Panc1 (cell line): ENCODE results near the gene TRPM1. TPM values are rescaled to one million over a fixed set of nuclear protein-coding genes. Genes with fewer than 3 reads are reported as not detected.

ENCODE experiments used
- ATAC-seq: fragments of 200-7000 bp; cut with Tn5 transposase; 2 replicates; pipeline ENCODE4 v1.9.1; 2020; ENCODE audit warnings: mild to moderate bottlenecking, moderate library complexity
- BruUV-seq: library from RNA; stranded (reverse); fragments of 400-500 nt; replicated peaks from 2 replicates; lab custom pipeline; 2021; lab: Mats Ljungman, UMichigan
- CTCF ChIA-PET: fragments of 300-600 bp; sonication (Branson Sonifier 250); formaldehyde crosslinking; loops from one replicate; lab custom pipeline; 2022; ENCODE audit warnings: antibody characterized with exemption; lab: Charles Lee
- POLR2A ChIA-PET: fragments of 300-600 bp; sonication (Branson Sonifier 250); formaldehyde crosslinking; loops from one replicate; lab custom pipeline; 2022; ENCODE audit warnings: antibody characterized with exemption; lab: Charles Lee
- DNase-seq: peaks from one replicate; pipeline ENCODE4 v3.0.0-alpha.2; 2010; ENCODE audit warnings: low read depth, low spot score
- H3K27ac ChIP-seq: 2 replicates; pipeline ENCODE4 v1.5.1; 2011; ENCODE audit warnings: mild to moderate bottlenecking, low read length, inconsistent platforms
- H3K27me3 ChIP-seq: fragments of 200-500 bp; sonication (Bioruptor generic); 2 replicates; pipeline ENCODE4 v1.6.0; 2014; ENCODE audit warnings: low read length, inconsistent platforms; ENCODE audit not compliant: control insufficient read depth, insufficient read depth
- H3K36me3 ChIP-seq: fragments of 200-500 bp; sonication (Bioruptor generic); 2 replicates; pipeline ENCODE4 v1.5.1; 2014; ENCODE audit warnings: inconsistent platforms, mild to moderate bottlenecking, low read length, moderate library complexity; ENCODE audit not compliant: control insufficient read depth, insufficient read depth
- H3K4me1 ChIP-seq: 2 replicates; pipeline ENCODE4 v1.5.1; 2011; ENCODE audit warnings: inconsistent platforms, mild to moderate bottlenecking, low read length, moderate library complexity; ENCODE audit not compliant: control insufficient read depth, insufficient read depth
- H3K4me3 ChIP-seq, 2 experiments: 2 replicates each; pipeline ENCODE4 v1.5.1; 2011 to 2012; ENCODE audit warnings: low read depth in 2 of 2, low read length in 2 of 2, mild to moderate bottlenecking in 2 of 2, inconsistent platforms in 1 of 2, moderate library complexity in 1 of 2
- H3K9me3 ChIP-seq: fragments of 200-500 bp; sonication (Bioruptor generic); 2 replicates; pipeline ENCODE4 v1.5.1; 2014; ENCODE audit warnings: low read depth, mild to moderate bottlenecking, inconsistent platforms, low read length, moderate library complexity; ENCODE audit not compliant: control insufficient read depth, insufficient read depth
- POLR2AphosphoS5 ChIP-seq: IDR thresholded peaks from 2 replicates; pipeline ENCODE4 v1.6.1; 2012; ENCODE audit warnings: mild to moderate bottlenecking, low read depth, low read length, moderate library complexity
- SIN3A ChIP-seq: IDR thresholded peaks from 2 replicates; pipeline ENCODE4 v1.6.1; 2012; ENCODE audit warnings: low read depth, mild to moderate bottlenecking, low read length, moderate library complexity, borderline replicate concordance; ENCODE audit not compliant: insufficient read depth
- TCF7L2 ChIP-seq: IDR thresholded peaks from 2 replicates; pipeline ENCODE4 v1.6.1; 2011; ENCODE audit warnings: mild to moderate bottlenecking, low read depth, low read length, inconsistent platforms
- in situ Hi-C: cut with HindIII; loops from 2 replicates; pipeline ENCODE4 v1.10.0; 2016; ENCODE audit warnings: low sequenced_read_pairs, low pct_unique_long_range_greater_than_20kb
- intact Hi-C: fragments of 100-400 bp; cut with micrococcal nuclease; formaldehyde crosslinking; loops from one replicate; pipeline ENCODE4 v1.10.0; 2022; ENCODE audit not compliant: unreplicated experiment
- total RNA-seq: library from RNA; stranded (reverse); gene quantifications from one replicate; pipeline ENCODE4 v1.2.1, GENCODE V29; 2021; ENCODE audit not compliant: unreplicated experiment
- TF ChIP-seq, protein P1 (sequence below), 2 experiments: IDR thresholded peaks; 2 replicates each; pipeline ENCODE4 v1.6.1; 2011 to 2012; ENCODE audit warnings: low read depth in 2 of 2, control low read depth in 1 of 2, low read length in 1 of 2, mild to moderate bottlenecking in 1 of 2, moderate library complexity in 1 of 2; ENCODE audit not compliant: insufficient read depth in 1 of 2
- TF ChIP-seq, protein P2 (sequence below): fragments of 450-650 bp; IDR thresholded peaks from 2 replicates; pipeline ENCODE4 v1.5.1; 2017; ENCODE audit warnings: mild to moderate bottlenecking

The TRPM1 gene
- total RNA-seq, 1 experiment from 2014 or later = not detected

DNA sequence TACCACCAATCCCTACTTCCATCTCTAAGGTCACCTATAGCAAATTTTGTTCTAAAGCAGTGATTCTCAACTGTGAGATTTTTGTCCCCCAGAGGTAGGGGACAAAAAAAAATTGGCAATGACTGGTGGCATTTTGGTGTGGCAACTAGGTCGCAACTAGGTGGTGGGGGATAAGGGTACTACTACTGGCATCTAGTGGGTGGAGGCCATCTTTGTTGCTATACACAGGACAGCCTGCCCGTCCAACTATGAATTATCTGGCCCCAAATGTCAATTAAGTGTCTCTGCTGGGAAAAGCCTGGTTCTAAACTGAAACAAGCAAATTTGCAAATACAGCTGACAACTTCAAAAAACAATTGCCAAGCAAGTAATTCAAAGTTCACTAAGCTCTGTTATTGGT lies 111.5 kb downstream of the TRPM1 start:
- H3K4me3 ChIP-seq = peak overlapping the region; percentile 74 to 90; a peak in 3 of 4 replicates
- peaks cover 11% of the 10 kb centered on the region; the same call in 1 of the 2 replicates for H3K4me1 ChIP-seq
- CTCF ChIA-PET = no interaction called here
- TF ChIP-seq TCF7L2 = no peak
- DNase-seq = no peak
- intact Hi-C loops (loop anchor here (5.0 kb wide), 1 partner anchor 137 kb away; no protein-coding TSS in a partner anchor), in situ Hi-C loops (no loop called here)
- ATAC-seq = no peak
- BruUV-seq = TSS peak; percentile 82
- H3K27me3 ChIP-seq = no peaks in the 10 kb centered on the region
- no peaks in the 10 kb centered on the region; the same call in 1 of the 2 replicates for H3K36me3 ChIP-seq
- peak overlapping the region; percentile 6; the same call in 1 of the 2 replicates for H3K27ac ChIP-seq
- POLR2A ChIA-PET = interaction anchor here (0.7 kb wide), 1 partner anchor 24 kb away, joined by 3 read pairs; no protein-coding TSS in a partner anchor
- H3K9me3 ChIP-seq = no peaks in the 10 kb centered on the region

DNA sequence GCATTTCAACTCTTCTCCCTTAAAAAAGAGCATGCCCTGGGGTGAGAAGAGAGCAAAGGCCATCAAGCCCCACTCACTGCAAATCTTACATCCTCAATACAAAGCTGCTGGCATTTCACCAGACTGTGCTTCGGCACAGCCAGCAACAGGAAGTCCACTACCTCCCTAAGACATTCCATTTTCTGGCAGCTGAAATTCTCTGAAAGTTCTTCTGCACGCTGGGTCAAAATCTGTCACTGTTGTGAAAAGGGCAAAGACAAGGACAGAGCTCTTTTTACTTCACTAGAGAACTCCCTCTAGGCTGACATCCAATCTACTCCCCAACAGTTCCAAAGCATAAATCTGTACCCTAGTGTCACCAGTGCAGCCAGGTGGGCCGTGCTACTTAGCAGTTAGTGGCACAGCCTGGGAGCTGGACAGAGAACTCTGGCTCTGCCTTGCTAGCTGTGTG lies 116.4 kb downstream of the TRPM1 start:
- no peaks in the 10 kb centered on the region for H3K27me3 ChIP-seq
- intact Hi-C loops = no loop called here
- in situ Hi-C loops = no loop called here
- TF ChIP-seq SIN3A = no peak
- TF ChIP-seq, protein P1, sequence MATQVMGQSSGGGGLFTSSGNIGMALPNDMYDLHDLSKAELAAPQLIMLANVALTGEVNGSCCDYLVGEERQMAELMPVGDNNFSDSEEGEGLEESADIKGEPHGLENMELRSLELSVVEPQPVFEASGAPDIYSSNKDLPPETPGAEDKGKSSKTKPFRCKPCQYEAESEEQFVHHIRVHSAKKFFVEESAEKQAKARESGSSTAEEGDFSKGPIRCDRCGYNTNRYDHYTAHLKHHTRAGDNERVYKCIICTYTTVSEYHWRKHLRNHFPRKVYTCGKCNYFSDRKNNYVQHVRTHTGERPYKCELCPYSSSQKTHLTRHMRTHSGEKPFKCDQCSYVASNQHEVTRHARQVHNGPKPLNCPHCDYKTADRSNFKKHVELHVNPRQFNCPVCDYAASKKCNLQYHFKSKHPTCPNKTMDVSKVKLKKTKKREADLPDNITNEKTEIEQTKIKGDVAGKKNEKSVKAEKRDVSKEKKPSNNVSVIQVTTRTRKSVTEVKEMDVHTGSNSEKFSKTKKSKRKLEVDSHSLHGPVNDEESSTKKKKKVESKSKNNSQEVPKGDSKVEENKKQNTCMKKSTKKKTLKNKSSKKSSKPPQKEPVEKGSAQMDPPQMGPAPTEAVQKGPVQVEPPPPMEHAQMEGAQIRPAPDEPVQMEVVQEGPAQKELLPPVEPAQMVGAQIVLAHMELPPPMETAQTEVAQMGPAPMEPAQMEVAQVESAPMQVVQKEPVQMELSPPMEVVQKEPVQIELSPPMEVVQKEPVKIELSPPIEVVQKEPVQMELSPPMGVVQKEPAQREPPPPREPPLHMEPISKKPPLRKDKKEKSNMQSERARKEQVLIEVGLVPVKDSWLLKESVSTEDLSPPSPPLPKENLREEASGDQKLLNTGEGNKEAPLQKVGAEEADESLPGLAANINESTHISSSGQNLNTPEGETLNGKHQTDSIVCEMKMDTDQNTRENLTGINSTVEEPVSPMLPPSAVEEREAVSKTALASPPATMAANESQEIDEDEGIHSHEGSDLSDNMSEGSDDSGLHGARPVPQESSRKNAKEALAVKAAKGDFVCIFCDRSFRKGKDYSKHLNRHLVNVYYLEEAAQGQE (IDR thresholded peaks at IDR 0.05; ENCODE audit: insufficient read depth in 1 of 2, low read depth in 2 of 2, low read length in 1 of 2) = no peak
- no peak for TF ChIP-seq POLR2AphosphoS5
- TF ChIP-seq, protein P2, sequence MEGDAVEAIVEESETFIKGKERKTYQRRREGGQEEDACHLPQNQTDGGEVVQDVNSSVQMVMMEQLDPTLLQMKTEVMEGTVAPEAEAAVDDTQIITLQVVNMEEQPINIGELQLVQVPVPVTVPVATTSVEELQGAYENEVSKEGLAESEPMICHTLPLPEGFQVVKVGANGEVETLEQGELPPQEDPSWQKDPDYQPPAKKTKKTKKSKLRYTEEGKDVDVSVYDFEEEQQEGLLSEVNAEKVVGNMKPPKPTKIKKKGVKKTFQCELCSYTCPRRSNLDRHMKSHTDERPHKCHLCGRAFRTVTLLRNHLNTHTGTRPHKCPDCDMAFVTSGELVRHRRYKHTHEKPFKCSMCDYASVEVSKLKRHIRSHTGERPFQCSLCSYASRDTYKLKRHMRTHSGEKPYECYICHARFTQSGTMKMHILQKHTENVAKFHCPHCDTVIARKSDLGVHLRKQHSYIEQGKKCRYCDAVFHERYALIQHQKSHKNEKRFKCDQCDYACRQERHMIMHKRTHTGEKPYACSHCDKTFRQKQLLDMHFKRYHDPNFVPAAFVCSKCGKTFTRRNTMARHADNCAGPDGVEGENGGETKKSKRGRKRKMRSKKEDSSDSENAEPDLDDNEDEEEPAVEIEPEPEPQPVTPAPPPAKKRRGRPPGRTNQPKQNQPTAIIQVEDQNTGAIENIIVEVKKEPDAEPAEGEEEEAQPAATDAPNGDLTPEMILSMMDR = no peak
- no peak for TF ChIP-seq TCF7L2
- no peak overlapping the region for H3K27ac ChIP-seq
- no TSS peak for BruUV-seq
- H3K9me3 ChIP-seq = no peaks in the 10 kb centered on the region
- DNase-seq = no peak
- no peak overlapping the region for H3K4me3 ChIP-seq
- CTCF ChIA-PET = interaction anchor here (0.8 kb wide), 1 partner anchor 145 kb away, joined by 3 read pairs; no protein-coding TSS in a partner anchor
- H3K4me1 ChIP-seq = peaks cover 2% of the 10 kb centered on the region; the same call in 1 of the 2 replicates
- no peak for ATAC-seq
- POLR2A ChIA-PET = interaction anchor here (0.6 kb wide), 1 partner anchor 9 kb away, joined by 5 read pairs; no protein-coding TSS in a partner anchor
- no peaks in the 10 kb centered on the region for H3K36me3 ChIP-seq

DNA sequence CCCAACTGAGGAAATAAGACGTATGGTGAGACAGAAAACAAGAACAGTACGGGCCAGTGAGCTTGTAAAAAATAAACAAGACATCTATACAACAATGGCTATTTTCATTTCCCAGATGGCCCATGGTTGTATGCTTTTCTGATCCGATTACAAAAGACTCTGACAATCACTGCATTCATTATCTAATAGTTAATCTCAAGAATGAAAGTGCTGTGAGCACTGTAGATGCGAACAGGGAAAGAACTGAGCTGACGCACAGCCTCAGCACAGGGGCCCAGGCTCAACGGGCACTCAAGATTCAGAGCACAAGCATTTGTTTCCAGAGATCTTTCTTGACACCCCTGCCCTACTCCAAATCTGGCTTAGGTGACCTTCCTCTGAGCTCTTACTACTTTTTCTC lies 117.0 kb downstream of the TRPM1 start:
- H3K27me3 ChIP-seq = no peaks in the 10 kb centered on the region
- no peaks in the 10 kb centered on the region for H3K4me1 ChIP-seq
- H3K27ac ChIP-seq = no peak overlapping the region
- no TSS peak for BruUV-seq
- DNase-seq (no peak), ATAC-seq (no peak)
- intact Hi-C loops (no loop called here), in situ Hi-C loops (no loop called here)
- CTCF ChIA-PET = interaction anchor here (0.8 kb wide), 1 partner anchor 146 kb away, joined by 3 read pairs; no protein-coding TSS in a partner anchor
- H3K36me3 ChIP-seq = no peaks in the 10 kb centered on the region
- no peak overlapping the region for H3K4me3 ChIP-seq
- TF ChIP-seq, protein P1 (IDR thresholded peaks at IDR 0.05; ENCODE audit: insufficient read depth in 1 of 2, low read depth in 2 of 2, low read length in 1 of 2) = no peak
- TF ChIP-seq POLR2AphosphoS5 (no peak), SIN3A (no peak), TCF7L2 (no peak)
- TF ChIP-seq, protein P2 = no peak
- POLR2A ChIA-PET = interaction anchor here (0.6 kb wide), 1 partner anchor 8 kb away, joined by 5 read pairs; no protein-coding TSS in a partner anchor
- H3K9me3 ChIP-seq = no peaks in the 10 kb centered on the region
